H1 (cell line): ENCODE data around the gene ZBTB46. TPM values are rescaled to one million over a fixed set of nuclear protein-coding genes. Genes with fewer than 3 reads are reported as not detected.

ENCODE experiments used
- CTCF ChIA-PET: fragments of 300-600 bp; sonication (Branson Sonifier 250); formaldehyde crosslinking; loops from one replicate; lab custom pipeline; 2021; ENCODE audit not compliant: partially characterized antibody; lab: Charles Lee
- POLR2A ChIA-PET: fragments of 300-600 bp; sonication (Branson Sonifier 250); formaldehyde crosslinking; loops from one replicate; lab custom pipeline; 2021; ENCODE audit warnings: inconsistent platforms; ENCODE audit not compliant: partially characterized antibody; lab: Charles Lee
- DNase-seq, 2 experiments: peaks; one replicate each; pipeline versions ENCODE4 v3.0.0 to v3.0.0-alpha.2; 2010 to 2022; ENCODE audit warnings: low spot score in 2 of 2, low read depth in 1 of 2, mixed read lengths in 1 of 2
- FAIRE-seq: peaks from 2 replicates; lab custom pipeline; 2011; peaks lifted over from hg19 to GRCh38; lab: Jason Lieb, UNC
- H2AFZ ChIP-seq: 2 replicates; pipeline ENCODE4 v1.8.1; 2012; ENCODE audit warnings: low read length, inconsistent platforms
- H2AK5ac ChIP-seq: 2 replicates; pipeline ENCODE4 v1.6.1; 2013; ENCODE audit warnings: low read depth, low read length
- H2BK120ac ChIP-seq: replicated peaks from 2 replicates; pipeline ENCODE3; 2013; ENCODE audit warnings: low read depth, low read length, inconsistent platforms
- H2BK12ac ChIP-seq: 2 replicates; pipeline ENCODE4 v1.6.1; 2013; ENCODE audit warnings: low read depth, low read length
- H2BK15ac ChIP-seq: 2 replicates; pipeline ENCODE4 v1.6.1; 2013; ENCODE audit warnings: low read length
- H2BK20ac ChIP-seq: 2 replicates; pipeline ENCODE4 v1.6.1; 2013; ENCODE audit warnings: low read length
- H2BK5ac ChIP-seq: 2 replicates; pipeline ENCODE4 v1.6.1; 2013; ENCODE audit warnings: low read depth, low read length
- H3K14ac ChIP-seq: 2 replicates; pipeline ENCODE4 v1.6.1; 2013; ENCODE audit warnings: inconsistent platforms; ENCODE audit not compliant: insufficient read length
- H3K18ac ChIP-seq: 2 replicates; pipeline ENCODE4 v1.6.1; 2013; ENCODE audit warnings: low read length; ENCODE audit errors: extremely low read depth
- H3K23ac ChIP-seq: 2 replicates; pipeline ENCODE4 v1.6.1; 2013; ENCODE audit warnings: inconsistent platforms; ENCODE audit not compliant: insufficient read length
- H3K23me2 ChIP-seq: 2 replicates; pipeline ENCODE4 v1.6.1; 2013; ENCODE audit warnings: low read depth, low read length
- H3K27ac ChIP-seq: 2 replicates; pipeline ENCODE4 v1.6.1; 2011; ENCODE audit warnings: low read depth, low read length, inconsistent platforms
- H3K27me3 ChIP-seq, 4 experiments: replicated peaks in 1 of 4; 1 replicate in 1 of 4; 2 replicates in 3 of 4; pipeline versions ENCODE4 v1.6.1 to v1.8.1; 2011 to 2013; ENCODE audit warnings: low read length in 3 of 4, mild to moderate bottlenecking in 3 of 4, inconsistent platforms in 2 of 4, mixed read lengths in 2 of 4, moderate library complexity in 1 of 4; ENCODE audit not compliant: control insufficient read depth in 3 of 4, insufficient read depth in 3 of 4; ENCODE audit errors: extremely low read depth in 1 of 4
- H3K36me3 ChIP-seq, 4 experiments: 2 replicates each; pipeline versions ENCODE4 v1.6.1 to v1.8.1; 2011 to 2013; ENCODE audit warnings: mild to moderate bottlenecking in 4 of 4, low read length in 3 of 4, moderate library complexity in 2 of 4, control low read depth in 1 of 4, inconsistent platforms in 1 of 4; ENCODE audit not compliant: insufficient read depth in 4 of 4, control insufficient read depth in 2 of 4
- H3K4ac ChIP-seq: replicated peaks from 2 replicates; pipeline ENCODE3; 2013; ENCODE audit warnings: low read length, low read depth, mixed read lengths, inconsistent platforms; ENCODE audit not compliant: insufficient read length
- H3K4me1 ChIP-seq, 4 experiments: replicated peaks in 1 of 4; 1 replicate in 1 of 4; 2 replicates in 3 of 4; pipeline versions ENCODE4 v1.6.1 to v1.8.1; 2011 to 2013; ENCODE audit warnings: low read length in 3 of 4, inconsistent platforms in 2 of 4, mixed read lengths in 1 of 4; ENCODE audit not compliant: insufficient read depth in 4 of 4, control insufficient read depth in 3 of 4
- H3K4me2 ChIP-seq, 2 experiments: 2 replicates each; pipeline versions ENCODE4 v1.6.1 to v1.8.1; 2011 to 2013; ENCODE audit warnings: low read depth in 2 of 2, low read length in 2 of 2, control low read depth in 1 of 2, inconsistent platforms in 1 of 2, mild to moderate bottlenecking in 1 of 2; ENCODE audit not compliant: insufficient read depth in 1 of 2
- H3K4me3 ChIP-seq, 4 experiments: fragments of 200-600, 300-600 bp in 1 of 4; sonication (generic), shearing (Covaris generic), sonication (Bioruptor Twin) in 1 of 4; 2 replicates each; pipeline versions ENCODE4 v1.5.1 to v1.8.1; 2011 to 2016; ENCODE audit warnings: low read length in 4 of 4, low read depth in 3 of 4, control low read depth in 2 of 4, inconsistent platforms in 2 of 4, mild to moderate bottlenecking in 2 of 4, mixed read lengths in 1 of 4, moderate library complexity in 1 of 4; ENCODE audit not compliant: insufficient read depth in 2 of 4; ENCODE audit errors: extremely low read depth in 1 of 4
- H3K56ac ChIP-seq: replicated peaks from 2 replicates; pipeline ENCODE3; 2013; ENCODE audit warnings: low read depth, mild to moderate bottlenecking, mixed read lengths, low read length, inconsistent platforms; ENCODE audit not compliant: insufficient read length
- H3K79me1 ChIP-seq: 2 replicates; pipeline ENCODE4 v1.6.1; 2013; ENCODE audit warnings: low read depth, low read length, control low read depth
- H3K79me2 ChIP-seq, 2 experiments: 2 replicates each; pipeline versions ENCODE4 v1.6.1 to v1.8.1; 2012 to 2013; ENCODE audit warnings: low read length in 2 of 2, mild to moderate bottlenecking in 2 of 2, inconsistent platforms in 1 of 2; ENCODE audit not compliant: insufficient read depth in 2 of 2, control insufficient read depth in 1 of 2
- H3K9ac ChIP-seq, 4 experiments: replicated peaks in 1 of 4; 1 replicate in 1 of 4; 2 replicates in 3 of 4; pipeline versions ENCODE4 v1.6.1 to v1.8.1; 2011 to 2013; ENCODE audit warnings: low read depth in 3 of 4, low read length in 3 of 4, control low read depth in 2 of 4, mild to moderate bottlenecking in 2 of 4, moderate library complexity in 2 of 4, inconsistent platforms in 1 of 4; ENCODE audit errors: extremely low read depth in 1 of 4
- H3K9me3 ChIP-seq, 2 experiments: 2 replicates each; pipeline versions ENCODE4 v1.6.1 to v1.8.1; 2012 to 2013; ENCODE audit warnings: mild to moderate bottlenecking in 2 of 2, moderate library complexity in 2 of 2, control low read depth in 1 of 2, inconsistent platforms in 1 of 2, low read depth in 1 of 2, low read length in 1 of 2, mixed read lengths in 1 of 2; ENCODE audit not compliant: insufficient read depth in 2 of 2
- H4K20me1 ChIP-seq, 2 experiments: replicated peaks in 1 of 2; 2 replicates each; pipeline versions ENCODE3 to v1.8.1; 2011 to 2013; ENCODE audit warnings: inconsistent platforms in 2 of 2, low read length in 2 of 2, mild to moderate bottlenecking in 1 of 2; ENCODE audit not compliant: insufficient read depth in 2 of 2, control insufficient read depth in 1 of 2
- H4K5ac ChIP-seq: 2 replicates; pipeline ENCODE4 v1.6.1; 2013; ENCODE audit warnings: low read length, low read depth, mixed read lengths, inconsistent platforms; ENCODE audit not compliant: insufficient read length
- H4K8ac ChIP-seq: 2 replicates; pipeline ENCODE4 v1.8.0; 2013; ENCODE audit warnings: mild to moderate bottlenecking, moderate library complexity, low read length, inconsistent platforms; ENCODE audit not compliant: insufficient read depth; ENCODE audit errors: extremely low read depth
- H4K91ac ChIP-seq: replicated peaks from 2 replicates; pipeline ENCODE3; 2013; ENCODE audit warnings: low read length, mixed read lengths, inconsistent platforms; ENCODE audit not compliant: insufficient read length
- CBX8 ChIP-seq: fragments of 300-800, 300-1000 bp; sonication (generic); IDR thresholded peaks from 2 replicates; pipeline ENCODE4 v1.7.1; 2016; ENCODE audit warnings: low read depth, low read length, borderline replicate concordance
- EGR1 ChIP-seq: IDR thresholded peaks from 2 replicates; pipeline ENCODE4 v1.6.1; 2011; ENCODE audit warnings: low read depth, low read length, borderline replicate concordance
- EZH2 ChIP-seq: fragments of 200-600 bp; sonication (generic); IDR thresholded peaks from 2 replicates; pipeline ENCODE4 v1.7.1; 2012; ENCODE audit warnings: low read depth, mild to moderate bottlenecking, moderate library complexity, low read length, inconsistent platforms; ENCODE audit not compliant: severe bottlenecking
- TAF1 ChIP-seq: IDR thresholded peaks from 2 replicates; pipeline ENCODE4 v1.6.1; 2011; ENCODE audit warnings: mild to moderate bottlenecking, low read depth, low read length
- WGBS, 2 experiments: shearing (Covaris generic) in 1 of 2; methylation state at CpG; one replicate each; pipeline versions ENCODE4 v1.1.6 to v1.1.7; 2013 to 2015; ENCODE audit warnings: low lambda C conversion rate in 2 of 2, mixed read lengths in 2 of 2, inconsistent platforms in 1 of 2, low coverage in 1 of 2, missing lambda C conversion rate in 1 of 2; ENCODE audit not compliant: insufficient replicate concordance in 2 of 2, insufficient coverage in 1 of 2, insufficient read length in 1 of 2; ENCODE audit errors: extremely low coverage in 1 of 2, missing lambda C conversion rate in 1 of 2; 5-methylcytosine and 5-hydroxymethylcytosine counted together
- polyA plus RNA-seq, 7 experiments: library from polyadenylated mRNA; depleted of rRNA in 3 of 7; stranded (reverse) in 5 of 7; unstranded in 2 of 7; fragments of >200 nt in 5 of 7; fragments of 200-250 nt in 2 of 7; gene quantifications; 1 replicate in 5 of 7; 2 replicates in 1 of 7; 4 replicates in 1 of 7; pipeline versions ENCODE4 v1.2.1 to v1.2.3, GENCODE V29; 2011 to 2013; ENCODE audit warnings: missing spikeins in 2 of 7, mixed read lengths in 2 of 7
- total RNA-seq: library from RNA; stranded (reverse); fragmentation: NEBNext Ultra II Directional; extraction: Animal tissue kit (Norgen Biotek cat#: 25700); gene quantifications from 2 replicates; pipeline ENCODE4 v1.2.1, GENCODE V29; 2021

ZBTB46 gene
- total and polyA plus RNA-seq, 2 of the 8 experiments (the other 6 are each of a cell fraction or from before 2014, with no cell fraction given): 6.4 to 22.4 TPM

DNA sequence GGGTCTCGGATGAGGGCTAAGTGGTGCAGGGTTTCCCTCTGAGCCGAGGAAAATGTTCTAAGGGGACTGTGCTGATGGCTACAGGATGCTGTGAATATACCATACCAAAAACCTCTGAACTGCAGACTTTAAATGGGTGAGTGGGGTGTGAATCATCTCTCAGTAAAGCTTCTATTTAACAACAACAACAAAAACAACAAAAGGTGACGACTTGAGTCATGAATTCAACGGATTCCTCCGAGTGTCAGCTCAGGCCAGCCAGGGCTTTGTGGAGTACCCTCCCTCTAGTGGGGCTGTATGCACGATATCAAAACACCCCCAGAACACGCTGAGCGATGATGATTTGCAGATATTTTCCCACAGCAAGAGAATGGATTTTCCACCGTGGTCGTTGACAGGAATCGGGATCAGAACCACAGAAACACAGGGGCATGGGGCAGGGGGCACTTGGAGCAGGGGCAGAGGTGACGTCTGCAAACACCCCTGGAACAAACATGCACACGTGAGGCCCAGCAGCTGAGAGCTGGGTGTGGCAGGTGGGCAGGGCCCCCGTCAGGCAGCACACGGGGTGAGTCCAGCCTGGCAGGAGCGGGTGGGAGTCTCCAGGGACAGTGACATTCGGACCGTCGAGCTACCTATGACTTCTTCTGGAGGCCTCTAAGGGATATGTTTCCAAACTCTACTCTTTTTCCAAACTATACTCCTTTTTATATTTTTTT lies 52.9 kb downstream of the ZBTB46 start:
- Histone ChIP-seq H4K8ac (no peak overlapping the region), H3K4me2 (no peak overlapping the region), H3K23ac (no peak overlapping the region), H2BK15ac (no peak overlapping the region), H4K20me1 (peaks cover 3 to 14% of the 10 kb centered on the region in 2 experiments), H3K23me2 (peaks cover 7% of the 10 kb centered on the region; the same call in 1 of the 2 replicates), H3K36me3 (no peaks in the 10 kb centered on the region), H4K5ac (no peak overlapping the region), H3K56ac (no peak overlapping the region), H3K9me3 (peaks cover 0 to 3% of the 10 kb centered on the region in 2 experiments; a peak in 1 of 4 replicates), H3K18ac (no peak overlapping the region), H2BK5ac (no peak overlapping the region), H2BK120ac (no peak overlapping the region), H3K79me1 (peaks cover 12% of the 10 kb centered on the region), H3K79me2 (peaks cover 4 to 11% of the 10 kb centered on the region in 2 experiments; a peak in 2 of 4 replicates), H2AK5ac (no peak overlapping the region), H3K4me1 (peaks cover 0 to 9% (median 6%) of the 10 kb centered on the region in 4 experiments; a peak in 5 of 7 replicates), H3K27me3 (no peaks in the 10 kb centered on the region), H3K9ac (no peak overlapping the region), H2BK20ac (no peak overlapping the region), H4K91ac (no peak overlapping the region), H3K4me3 (no peak overlapping the region), H3K27ac (no peak overlapping the region), H3K14ac (peak overlapping the region; percentile 31), H2AFZ (no peak overlapping the region), H3K4ac (no peak overlapping the region), H2BK12ac (no peak overlapping the region)
- WGBS, 2 experiments: 77% methylated on average over 19 of the region's 19 CpGs; no CpG with 5 or more reads in 1 of the 2 experiments
- CTCF ChIA-PET: interaction anchor here (0.8 to 10.7 kb wide), 8 partner anchors 11 to 100 kb away, joined by 3 to 191 read pairs (median 4); partner anchors contain the start of gene ABHD16B
- TF ChIP-seq EZH2 (no peak), CBX8 (no peak), EGR1 (no peak), TAF1 (no peak)
- FAIRE-seq (no peak), DNase-seq (no peak)
- POLR2A ChIA-PET: interaction anchor here (0.7 to 1.3 kb wide), 4 partner anchors 9 to 87 kb away, joined by 3 read pairs; partner anchors contain the start of genes LIME1 and TPD52L2
